Fibroblast of skin of left quadriceps (primary cell): ENCODE results near the gene GALNT9.
"Not testable (repeated sequence)": the region's sequence is repeated elsewhere in the genome, so short reads cannot be mapped to it uniquely, and the experiment has no call there.

ENCODE experiments used
- DNase-seq, 2 experiments: peaks; one replicate each; pipeline ENCODE4 v3.0.0-alpha.2; 2013; ENCODE audit warnings: low read depth in 2 of 2

The GALNT9 gene

DNA sequence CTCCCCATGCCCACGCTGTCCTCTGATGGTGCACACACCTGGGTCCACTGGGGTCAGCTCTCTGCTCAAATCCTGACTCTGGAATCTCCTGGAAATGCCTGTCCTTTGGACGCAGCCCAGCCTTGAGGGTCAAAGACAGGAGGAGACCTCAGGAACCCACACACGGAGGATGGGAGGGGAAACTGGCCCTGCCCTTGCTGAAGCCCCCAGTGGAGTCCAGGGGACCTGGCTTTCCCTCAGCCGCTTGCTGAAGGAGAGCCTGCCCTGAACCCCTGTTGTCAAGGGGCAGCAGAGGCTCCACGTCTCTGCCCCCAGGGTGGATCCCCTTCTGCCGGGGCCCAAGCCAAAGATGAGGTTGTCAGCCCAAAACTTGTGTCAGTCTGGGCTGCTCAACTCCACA is 16.9 kb downstream of the GALNT9 start:
- DNase-seq = no peak

DNA sequence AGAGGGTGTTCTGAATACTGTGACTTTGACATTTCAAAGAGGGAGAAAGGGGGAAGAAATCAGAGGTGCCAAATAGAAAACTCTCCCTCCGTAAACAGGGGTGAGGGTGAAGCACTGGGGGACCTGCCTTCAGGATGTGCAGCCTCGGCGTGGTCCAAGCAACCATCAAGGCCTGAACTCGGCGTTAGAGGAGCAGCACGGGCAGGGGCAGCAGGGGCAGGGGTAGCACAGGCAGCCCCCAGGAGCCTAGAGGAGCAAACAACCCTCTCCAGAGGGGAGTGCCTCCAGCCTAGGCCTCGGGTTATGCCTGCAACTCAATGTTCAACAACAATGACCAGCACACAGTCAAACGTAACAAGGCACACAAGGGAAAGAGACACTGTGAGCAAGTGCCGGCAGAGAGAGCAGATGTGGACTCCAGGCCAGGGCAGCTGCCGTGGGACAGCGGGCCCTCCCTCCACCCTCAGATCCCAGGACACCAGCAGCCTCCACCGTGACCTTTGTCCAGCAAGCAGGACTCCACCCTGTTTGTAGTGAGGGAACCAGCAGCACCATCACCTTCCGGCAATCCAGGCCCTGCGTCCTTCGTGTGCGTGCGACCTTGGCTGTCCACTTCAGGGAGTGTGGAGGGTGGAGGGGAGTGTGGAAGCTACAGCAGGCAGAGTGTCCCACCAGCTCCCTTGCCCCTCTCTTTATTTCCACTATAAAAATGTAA is 18.0 kb downstream of the GALNT9 start:
- DNase-seq = no peak

DNA sequence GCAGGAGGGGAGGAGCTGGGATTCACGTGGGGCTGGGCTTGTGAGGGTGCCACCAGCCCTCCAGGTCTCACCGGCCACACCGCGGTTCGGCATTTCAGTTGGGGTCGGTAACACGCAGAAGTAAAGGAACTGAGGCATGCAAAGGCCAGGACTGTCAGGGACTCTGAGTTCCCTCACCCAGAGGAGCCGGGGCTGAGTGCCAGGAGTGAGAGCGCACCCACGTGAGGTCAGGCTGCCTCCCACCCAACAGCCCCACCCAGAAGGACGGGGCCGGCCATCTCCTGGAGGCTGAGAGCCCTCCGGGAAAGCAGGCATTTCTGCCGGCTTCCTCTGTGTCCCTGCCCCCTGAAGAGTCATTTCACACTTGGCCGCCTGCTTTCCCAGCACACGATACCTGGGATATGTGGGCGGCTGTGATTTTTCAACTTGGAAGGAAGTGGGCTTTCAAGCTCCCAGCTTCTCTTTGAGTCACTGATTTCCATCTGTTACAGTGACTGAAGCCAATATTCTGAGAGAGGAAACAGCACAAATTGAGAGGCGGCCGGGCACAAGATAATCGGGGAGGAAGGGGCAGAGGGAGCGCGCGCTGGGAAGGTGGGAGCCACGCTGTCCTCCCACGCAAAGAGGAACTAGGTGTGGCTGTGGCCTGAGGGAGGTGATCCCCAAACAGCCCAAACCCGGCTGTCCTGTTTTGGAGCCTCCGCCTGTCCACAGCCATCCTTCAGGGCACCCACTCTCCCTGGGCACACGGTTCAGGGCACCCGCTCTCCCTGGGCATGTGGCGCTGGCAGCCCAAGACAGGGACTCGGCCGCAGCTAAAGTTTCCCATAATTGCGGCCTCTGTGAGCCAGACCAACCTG is 19.0 kb downstream of the GALNT9 start:
- no peak for DNase-seq

DNA sequence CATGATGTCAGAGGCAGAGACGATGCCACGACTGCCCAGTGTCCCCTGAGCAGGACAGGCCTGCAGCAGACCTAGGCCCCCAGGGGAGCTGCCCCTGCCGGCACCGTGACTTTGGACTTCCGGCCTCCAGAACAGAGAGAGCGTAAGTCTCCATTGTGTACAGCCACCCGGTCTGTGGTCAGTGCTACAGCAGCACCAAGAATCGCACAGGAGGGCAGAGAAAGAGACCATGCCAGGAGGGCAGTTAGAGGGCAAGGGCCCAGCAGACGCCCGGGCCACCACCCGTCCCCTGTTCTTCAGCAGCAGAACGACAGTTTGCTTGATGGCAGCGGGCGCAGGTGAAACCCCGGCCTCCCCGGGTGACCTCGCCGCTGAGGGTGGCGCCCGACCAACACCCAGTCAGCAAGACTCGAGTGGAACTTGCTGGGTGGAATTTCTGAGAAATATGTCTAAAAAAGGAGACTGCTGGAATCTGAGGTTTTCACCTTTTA is 19.7 kb downstream of the GALNT9 start:
- no peak for DNase-seq

DNA sequence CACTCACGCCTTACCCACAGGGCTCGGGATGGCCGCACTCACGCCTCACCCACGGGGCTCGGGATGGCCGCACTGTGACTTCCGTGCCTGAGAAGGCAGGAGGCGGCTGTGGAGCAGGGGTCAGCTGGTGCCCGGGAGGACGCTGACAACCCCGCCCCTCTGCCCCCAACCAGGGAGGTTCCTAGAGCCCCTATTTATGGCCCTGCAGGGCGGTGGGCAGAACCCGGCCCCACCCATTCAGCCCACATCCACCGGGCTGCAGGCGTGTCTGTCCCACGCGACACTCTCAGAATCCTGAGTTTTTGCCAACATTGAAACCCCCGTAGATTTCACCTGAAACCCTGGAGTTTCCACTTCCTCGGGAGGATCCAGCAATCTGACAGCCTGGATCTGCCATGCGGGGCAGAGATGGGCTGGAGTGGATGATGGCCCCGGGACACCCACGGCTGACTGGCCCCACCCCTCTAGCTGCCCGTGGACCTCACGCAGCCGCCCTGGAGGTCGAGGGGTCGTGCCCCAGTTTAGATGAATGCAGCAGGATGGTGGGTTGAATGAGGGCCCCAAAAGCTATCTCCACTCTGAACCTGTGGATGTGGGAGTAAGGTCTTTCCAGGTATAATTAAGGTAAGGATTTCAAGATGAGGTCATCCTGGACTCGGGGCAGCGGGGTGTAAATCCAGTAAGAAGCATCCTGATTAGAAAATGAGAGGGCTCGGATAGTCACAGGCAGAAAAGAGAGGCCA is 20.4 kb downstream of the GALNT9 start:
- no peak for DNase-seq

DNA sequence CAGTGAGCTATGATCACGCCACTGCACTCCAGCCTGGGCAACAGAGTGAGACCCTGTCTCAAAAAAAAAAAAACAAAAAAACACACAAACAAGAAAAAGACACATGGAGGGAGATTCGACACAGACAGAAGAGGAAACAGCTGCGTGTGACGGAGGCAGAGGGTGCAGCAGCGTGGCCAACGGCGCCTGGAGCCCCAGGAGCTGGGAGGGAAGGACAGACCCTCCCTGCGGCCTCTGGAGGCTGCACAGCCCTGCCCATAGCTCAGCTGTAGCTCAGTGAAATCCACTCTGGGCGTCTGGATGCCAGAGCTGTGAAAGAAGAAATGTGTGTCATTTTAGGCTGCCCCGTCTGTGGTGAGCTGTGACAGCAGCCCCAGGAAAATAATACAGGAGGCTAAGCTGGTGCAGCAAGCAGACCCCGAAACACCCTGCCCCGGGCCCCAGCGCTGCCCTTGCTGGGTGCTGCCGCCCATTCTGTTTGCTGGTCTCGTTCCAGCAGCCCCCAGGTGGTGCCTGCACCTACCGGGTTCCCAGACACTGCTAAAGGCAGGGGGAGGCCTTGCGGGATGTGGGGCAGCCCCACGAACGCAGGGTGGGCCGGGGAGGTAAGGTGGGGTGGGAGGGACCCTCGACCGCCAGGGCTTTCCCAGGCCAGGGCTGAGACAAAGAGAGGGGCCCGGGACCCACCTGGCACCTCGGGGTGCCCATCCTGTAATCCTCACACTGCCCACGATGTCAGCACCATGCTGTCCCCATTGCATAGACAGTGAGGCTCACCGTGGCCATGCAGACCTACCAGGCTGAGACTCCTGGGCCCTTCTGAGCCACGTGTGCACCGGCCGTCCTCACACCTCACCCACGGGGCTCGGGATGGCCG is 21.2 kb downstream of the GALNT9 start:
- no peak for DNase-seq

DNA sequence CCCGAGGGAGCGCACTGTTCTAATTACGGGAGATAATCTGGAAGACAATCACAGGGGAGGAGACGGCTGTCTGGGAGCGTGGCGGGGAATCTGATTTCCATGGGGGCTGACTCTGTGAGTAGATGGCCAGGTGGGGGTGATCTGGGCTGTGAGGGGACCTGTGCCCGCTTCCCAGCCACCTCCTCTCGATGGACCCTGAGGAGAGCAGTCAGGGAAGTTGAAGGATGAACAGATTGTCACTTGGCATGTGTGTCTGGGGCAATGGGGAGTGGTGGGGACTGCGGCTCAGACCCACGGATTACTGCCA is 22.6 kb downstream of the GALNT9 start:
- DNase-seq = no peak

DNA sequence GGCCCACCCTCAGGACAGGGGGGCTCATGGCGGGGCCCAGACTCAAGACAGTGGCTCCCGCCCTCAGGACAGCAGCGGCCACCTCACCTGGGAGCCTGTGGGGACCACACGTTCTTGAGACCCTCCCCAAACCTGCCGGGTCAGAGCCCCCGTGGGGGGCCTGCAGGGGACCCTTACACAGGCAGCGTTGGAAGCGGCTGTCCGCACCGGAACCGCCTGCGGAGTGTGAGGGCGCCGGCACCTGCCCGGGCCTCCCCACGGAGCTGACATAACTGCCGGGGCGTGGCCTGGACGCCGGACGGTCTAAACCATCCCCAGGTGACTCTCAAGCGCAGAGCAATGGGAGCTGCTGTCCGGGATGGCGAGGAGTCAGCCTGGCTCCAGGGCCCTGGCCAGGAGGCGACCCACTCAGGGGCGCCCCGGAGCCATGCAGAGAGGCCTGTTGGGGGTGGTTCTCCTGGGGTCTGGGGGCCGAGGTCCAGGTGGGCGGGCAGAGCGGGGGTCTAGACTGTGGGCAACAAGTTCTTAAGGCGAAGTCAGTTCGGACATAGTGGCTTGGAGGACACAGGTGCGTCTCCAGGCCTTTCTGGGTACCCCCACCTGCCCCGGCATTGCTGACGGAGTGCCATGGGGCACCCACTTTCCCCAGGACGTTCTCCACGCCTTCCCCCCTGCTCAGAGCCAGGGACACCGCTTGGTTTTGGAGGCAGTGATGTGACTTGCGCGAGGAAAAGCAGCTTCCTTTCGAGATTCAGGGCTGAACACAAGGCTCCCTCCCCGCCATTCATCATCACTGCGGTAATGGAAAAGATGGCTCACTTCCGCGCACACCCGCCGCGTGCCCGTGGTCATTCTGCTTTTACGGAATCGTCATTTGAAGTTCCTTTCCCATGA is 23.2 kb downstream of the GALNT9 start:
- no peak for DNase-seq

DNA sequence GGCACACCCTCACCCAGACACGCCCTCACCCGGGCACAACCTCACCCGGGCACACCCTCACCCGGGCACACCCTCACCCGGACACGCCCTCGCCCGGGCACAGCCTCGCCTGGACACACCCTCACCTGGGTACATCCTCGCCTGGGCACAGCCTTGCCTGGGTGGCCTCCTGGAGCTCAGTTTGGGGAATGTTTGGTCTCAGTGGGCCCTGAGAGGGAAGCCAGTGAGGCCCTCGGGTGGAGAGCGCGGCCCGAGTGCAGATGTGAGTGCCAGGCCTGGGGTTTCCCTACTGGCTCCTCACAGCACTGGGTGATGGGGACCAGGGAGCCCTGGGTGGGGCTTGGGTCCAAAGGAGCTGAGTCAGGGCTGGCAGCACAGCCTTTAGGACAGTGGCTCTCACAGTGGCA is 23.8 kb downstream of the GALNT9 start:
- no peak for DNase-seq

DNA sequence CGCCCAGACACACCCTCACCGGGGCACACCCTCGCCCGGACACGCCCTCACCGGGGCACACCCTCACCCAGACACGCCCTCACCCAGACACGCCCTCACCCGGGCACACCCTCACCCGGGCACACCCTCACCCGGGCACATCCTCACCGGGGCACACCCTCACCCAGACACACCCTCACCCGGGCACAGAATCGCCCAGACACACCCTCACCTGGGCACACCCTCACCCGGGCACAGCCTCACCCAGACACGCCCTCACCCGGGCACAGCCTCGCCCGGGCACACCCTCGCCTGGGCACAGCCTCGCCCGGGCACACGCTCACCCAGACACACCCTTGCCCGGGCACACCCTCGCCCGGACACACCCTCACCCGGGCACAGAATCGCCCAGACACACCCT is 24.5 kb downstream of the GALNT9 start:
- DNase-seq = not testable (repeated sequence)

DNA sequence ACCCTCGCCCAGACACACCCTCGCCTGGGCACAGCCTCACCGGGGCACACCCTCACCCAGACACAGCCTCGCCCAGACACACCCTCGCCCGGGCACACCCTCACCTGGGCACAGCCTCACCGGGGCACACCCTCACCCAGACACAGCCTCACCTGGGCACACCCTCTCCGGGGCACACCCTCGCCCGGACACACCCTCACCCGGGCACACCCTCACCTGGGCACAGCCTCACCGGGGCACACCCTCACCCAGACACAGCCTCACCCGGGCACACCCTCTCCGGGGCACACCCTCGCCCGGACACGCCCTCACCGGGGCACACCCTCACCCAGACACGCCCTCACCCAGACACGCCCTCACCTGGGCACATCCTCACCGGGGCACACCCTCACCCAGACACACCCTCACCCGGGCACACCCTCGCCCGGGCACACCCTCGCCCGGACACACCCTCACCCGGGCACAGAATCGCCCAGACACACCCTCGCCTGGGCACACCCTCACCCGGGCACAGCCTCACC is 25.5 kb downstream of the GALNT9 start:
- not testable (repeated sequence) for DNase-seq

DNA sequence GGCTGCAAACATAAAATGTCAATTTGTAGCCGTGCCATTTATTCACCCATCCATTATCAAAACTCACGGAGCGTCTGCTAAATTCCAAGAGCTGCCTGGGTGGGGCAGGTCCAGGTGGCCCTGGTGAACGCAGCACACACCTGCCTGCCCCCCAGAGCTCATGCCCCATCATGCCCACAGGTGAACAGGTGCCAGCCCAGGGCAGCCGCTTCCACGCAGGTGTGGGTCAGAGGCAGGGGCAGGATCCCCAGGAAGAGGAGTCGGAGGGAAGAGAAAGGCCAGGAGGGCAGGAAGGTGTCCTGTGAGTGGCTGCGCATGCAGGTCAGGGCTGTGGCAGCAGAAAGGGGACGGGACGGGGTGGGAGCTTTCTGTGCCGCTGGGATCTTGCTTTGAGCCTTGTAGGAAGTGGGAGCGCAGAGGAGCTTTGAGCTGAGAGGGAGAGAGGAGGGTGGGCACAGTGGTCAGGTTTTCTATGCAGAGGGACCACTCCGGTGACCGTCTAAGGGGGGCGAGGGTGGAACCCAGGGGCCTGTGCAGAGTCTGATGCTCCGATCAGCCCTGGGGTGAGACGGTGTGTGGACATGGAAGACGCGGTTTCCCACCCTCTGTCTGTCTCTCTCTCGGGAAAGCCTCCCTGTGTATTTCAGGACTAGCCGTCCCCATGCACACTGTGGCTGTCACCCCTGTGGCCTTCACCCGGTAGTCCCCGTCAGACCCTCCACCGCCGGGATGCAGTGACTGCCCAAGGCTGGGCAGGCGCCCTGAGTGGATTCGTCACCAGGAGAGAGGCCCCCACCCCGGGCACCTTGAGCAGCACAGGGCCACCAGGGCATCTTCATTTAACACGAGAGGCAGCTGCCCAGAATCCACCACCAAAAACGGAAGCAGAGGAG is 26.7 kb downstream of the GALNT9 start:
- no peak for DNase-seq

DNA sequence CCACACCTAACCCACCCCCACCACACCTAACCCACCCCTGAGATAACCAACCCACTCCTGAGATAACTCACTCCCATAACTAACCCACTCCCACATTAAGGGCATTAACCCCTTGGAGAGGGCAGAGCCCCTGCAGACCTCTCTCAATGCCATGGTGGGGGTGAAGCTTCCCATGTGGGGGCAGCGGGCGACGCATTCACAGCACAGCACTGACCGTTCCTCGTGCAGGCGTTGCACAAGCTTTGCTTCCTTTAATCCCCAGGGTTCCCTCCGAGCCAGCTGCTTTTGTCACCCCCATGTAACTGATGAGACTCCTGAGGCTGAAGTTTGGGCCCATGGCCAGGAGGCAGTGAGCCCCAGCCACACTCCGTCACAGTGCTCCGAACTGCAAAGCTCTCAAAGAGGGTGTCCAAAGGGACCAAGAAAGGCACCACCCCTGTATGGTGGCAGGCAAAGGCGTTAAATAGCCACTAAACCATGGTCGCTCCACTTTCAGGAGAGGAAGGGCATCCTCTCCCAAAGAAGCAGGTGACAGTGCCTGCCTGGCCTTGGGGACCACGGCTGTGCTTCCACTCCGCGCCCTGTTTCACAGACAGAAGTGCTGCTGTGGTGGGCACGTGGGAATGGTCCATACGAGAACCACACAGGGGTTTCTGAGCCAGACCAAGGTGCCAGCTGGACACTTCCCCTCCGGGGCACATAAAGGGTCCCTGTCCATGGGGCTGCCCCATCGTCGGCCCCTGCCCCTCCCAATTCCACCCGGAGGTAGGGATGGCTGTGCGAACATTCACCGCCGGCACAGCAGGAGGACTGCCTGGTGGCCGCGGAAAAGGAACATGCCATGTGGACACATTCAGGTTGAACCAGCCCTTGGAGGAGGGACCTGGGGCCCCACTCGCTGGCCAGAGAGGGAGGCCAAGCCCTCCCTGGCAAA is 28.3 kb downstream of the GALNT9 start:
- no peak for DNase-seq

DNA sequence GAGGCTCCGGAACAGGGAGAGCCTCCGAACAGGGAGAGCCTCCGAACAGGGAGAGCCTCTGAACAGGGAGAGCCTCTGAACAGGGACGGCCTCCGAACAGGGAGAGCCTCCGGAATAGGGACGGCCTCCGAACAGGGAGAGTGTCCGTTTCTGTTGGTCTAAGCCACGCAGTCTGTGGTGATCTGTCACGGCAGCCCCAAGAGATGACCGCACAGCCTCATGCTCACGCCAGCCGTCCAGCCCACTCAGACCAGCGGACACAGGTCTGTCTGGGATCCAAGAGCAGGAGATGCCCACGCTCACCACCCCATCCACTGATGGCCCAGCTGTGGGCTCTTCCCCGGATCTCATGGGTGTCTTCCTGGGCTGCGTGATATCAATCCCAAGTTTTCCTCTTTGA is 33.3 kb downstream of the GALNT9 start:
- DNase-seq = no peak

DNA sequence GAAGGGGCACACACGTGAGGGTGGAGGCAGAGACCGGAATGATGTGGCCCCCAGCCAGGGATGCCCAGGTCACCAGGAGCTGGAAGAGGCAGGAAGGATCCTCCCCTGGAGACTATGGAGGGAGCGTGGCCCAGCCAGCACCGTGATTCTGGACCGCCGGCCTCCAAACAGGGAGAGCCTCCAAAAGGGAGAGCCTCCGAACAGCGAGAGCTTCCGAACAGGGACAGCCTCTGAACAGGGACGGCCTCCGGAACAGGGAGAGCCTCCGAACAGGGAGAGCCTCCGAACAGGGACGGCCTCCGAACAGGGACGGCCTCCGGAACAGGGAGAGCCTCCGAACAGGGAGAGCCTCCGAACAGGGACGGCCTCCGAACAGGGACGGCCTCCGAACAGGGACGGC is 33.8 kb downstream of the GALNT9 start:
- DNase-seq = not testable (repeated sequence)

DNA sequence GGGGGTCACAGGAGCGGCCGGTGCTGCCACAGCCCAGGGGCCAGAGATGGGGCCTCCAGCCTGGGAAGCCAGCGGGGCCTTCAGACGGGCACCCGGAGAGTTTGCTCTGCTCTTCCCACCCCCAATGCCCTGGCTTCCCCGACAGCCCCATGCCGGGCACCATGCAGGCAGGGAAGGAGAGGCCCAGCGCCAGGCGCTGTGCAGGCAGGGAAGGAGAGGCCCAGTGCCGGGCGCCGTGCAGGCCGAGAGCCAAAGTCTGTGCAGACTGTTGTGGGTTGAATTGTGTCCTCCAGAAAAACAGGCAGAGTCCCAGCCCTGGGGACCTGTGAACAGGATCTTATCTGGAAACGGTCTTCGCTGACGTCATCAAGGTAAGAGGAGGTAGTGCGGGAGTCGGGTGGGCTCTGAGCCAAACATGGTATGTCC is 34.3 kb downstream of the GALNT9 start:
- DNase-seq = no peak

DNA sequence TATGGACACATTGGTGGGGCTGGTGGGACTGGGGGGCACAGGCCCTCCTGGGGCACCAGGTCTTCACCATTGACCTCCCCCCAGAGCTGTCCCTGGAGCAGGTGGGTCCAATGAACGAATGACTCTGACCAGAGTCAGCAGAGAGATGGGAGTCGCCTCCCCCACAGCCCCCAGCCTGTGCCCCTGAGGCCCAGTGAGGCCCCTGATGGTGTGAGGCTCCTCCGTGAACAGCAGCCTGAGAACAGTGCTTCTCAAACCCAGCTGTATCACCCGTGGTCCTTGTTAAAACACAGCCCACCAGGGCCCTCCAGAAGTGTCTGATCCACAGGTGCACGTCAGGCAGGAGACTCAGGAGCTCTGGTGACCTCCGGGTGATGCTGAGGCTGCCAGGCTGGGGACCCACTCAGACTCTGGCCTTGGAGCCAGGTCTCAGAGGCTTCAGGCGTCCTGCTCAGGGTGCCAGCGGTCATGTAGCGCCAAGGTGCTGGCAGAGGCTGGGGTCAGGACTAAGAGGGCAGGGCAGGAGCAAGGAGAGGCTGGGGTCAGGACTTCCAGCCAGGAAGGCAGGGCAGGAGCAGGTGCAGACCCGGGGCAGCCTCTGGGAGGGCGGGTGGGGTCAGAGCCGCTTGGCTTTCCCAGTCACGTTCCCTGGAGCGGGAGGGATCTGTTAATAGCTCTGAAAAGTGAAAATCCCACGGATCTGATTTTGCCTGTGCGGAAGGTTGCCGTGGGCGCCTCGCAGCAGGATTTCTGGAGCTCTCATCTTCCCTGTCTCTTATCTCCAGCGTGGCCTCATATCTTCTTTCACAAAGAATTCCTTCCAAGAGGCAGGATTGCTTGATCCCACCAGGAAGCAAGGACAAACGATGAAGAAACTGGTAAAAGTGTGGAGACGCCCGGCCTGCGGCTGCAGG is 35.0 kb downstream of the GALNT9 start:
- DNase-seq = no peak
